A549 (cell line): Measurements from ENCODE around the gene RRP8. TPM values are rescaled to one million over a fixed set of nuclear protein-coding genes. Genes with fewer than 3 reads are reported as not detected.

Experiments
- ATAC-seq, 2 experiments: fragments of 200-7000 bp in 1 of 2; fragments of >200 bp in 1 of 2; cut with Nextera tagmentation in 1 of 2; cut with Tn5 transposase in 1 of 2; 3 replicates each; pipeline versions ENCODE4 v1.8.0 to v1.9.1; 2018 to 2020; ENCODE audit warnings: mild to moderate bottlenecking in 1 of 2, moderate library complexity in 1 of 2
- CTCF ChIA-PET: fragments of 300-600 bp; sonication (Branson Sonifier 250); formaldehyde crosslinking; extraction: SDS; loops from one replicate; lab custom pipeline; 2021; ENCODE audit warnings: antibody characterized with exemption, inconsistent platforms; lab: Yijun Ruan, JAX
- POLR2A ChIA-PET: fragments of 350-600 bp; formaldehyde crosslinking; extraction: SDS; loops from one replicate; lab custom pipeline; 2021; ENCODE audit warnings: antibody characterized with exemption, inconsistent platforms; lab: Yijun Ruan, JAX
- DNase-seq, 2 experiments: peaks; one replicate each; pipeline versions ENCODE4 v3.0.0 to v3.0.0-alpha.2; 2011 to 2016; ENCODE audit warnings: low read depth in 1 of 2, low spot score in 1 of 2
- FAIRE-seq: peaks from 2 replicates; lab custom pipeline; 2011; peaks lifted over from hg19 to GRCh38; lab: Jason Lieb, UNC
- H3K27ac ChIP-seq, 2 experiments: fragments of >200 bp; sonication (Bioruptor Twin); formaldehyde crosslinking; 3 replicates each; pipeline ENCODE4 v1.5.1; 2016 to 2017
- H3K4me1 ChIP-seq: fragments of >200 bp; sonication (Bioruptor Twin); formaldehyde crosslinking; 3 replicates; pipeline ENCODE4 v1.6.1; 2016
- H3K4me2 ChIP-seq: fragments of >200 bp; sonication (Bioruptor Twin); formaldehyde crosslinking; 3 replicates; pipeline ENCODE4 v1.6.1; 2016
- H3K4me3 ChIP-seq: fragments of >200 bp; sonication (Bioruptor Twin); formaldehyde crosslinking; 3 replicates; pipeline ENCODE4 v1.5.1; 2016
- H3K9me3 ChIP-seq: fragments of >200 bp; sonication (Bioruptor Twin); formaldehyde crosslinking; 3 replicates; pipeline ENCODE4 v1.6.1; 2016
- CBX8 ChIP-seq: fragments of 200-600 bp; sonication (generic); IDR thresholded peaks from 2 replicates; pipeline ENCODE4 v1.6.1; 2016
- CEBPB ChIP-seq, 2 experiments: fragments of >200 bp in 1 of 2; sonication (Bioruptor Twin) in 1 of 2; formaldehyde crosslinking in 1 of 2; IDR thresholded peaks; 2 replicates each; pipeline ENCODE4 v1.6.1; 2012 to 2016
- HEYL ChIP-seq: fragments of 250-450 bp; sonication (Bioruptor Pico); IDR thresholded peaks from 2 replicates; pipeline ENCODE4 v1.8.0; 2021; ENCODE audit warnings: mild to moderate bottlenecking, moderate library complexity
- KDM5A ChIP-seq: fragments of 200-600 bp; sonication (generic); IDR thresholded peaks from 2 replicates; pipeline ENCODE4 v1.6.1; 2016; ENCODE audit warnings: antibody characterized with exemption, mild to moderate bottlenecking
- MAFK ChIP-seq: fragments of 450-650 bp; IDR thresholded peaks from 2 replicates; pipeline ENCODE4 v1.6.1; 2014; ENCODE audit not compliant: partially characterized antibody
- MAX ChIP-seq: IDR thresholded peaks from 2 replicates; pipeline ENCODE4 v1.6.1; 2012
- NFE2L2 ChIP-seq: fragments of 150-350 bp; conservative IDR thresholded peaks from 2 replicates; pipeline ENCODE4 v1.6.1; 2014; ENCODE audit warnings: low read length
- POLR2A ChIP-seq: IDR thresholded peaks from 2 replicates; pipeline ENCODE4 v1.6.1; 2012; ENCODE audit warnings: mild to moderate bottlenecking, low read length
- RAD21 ChIP-seq, 2 experiments: fragments of >200 bp in 1 of 2; sonication (Bioruptor Twin) in 1 of 2; formaldehyde crosslinking in 1 of 2; IDR thresholded peaks in 1 of 2; conservative IDR thresholded peaks in 1 of 2; 2 replicates in 1 of 2; 3 replicates in 1 of 2; pipeline ENCODE4 v1.6.1; 2012 to 2018; ENCODE audit warnings: inconsistent platforms in 1 of 2
- RARB ChIP-seq: fragments of 250-450 bp; sonication (Bioruptor Pico); IDR thresholded peaks from 2 replicates; pipeline ENCODE4 v1.8.0; 2021; ENCODE audit warnings: mild to moderate bottlenecking, moderate library complexity
- RCOR1 ChIP-seq: fragments of 150-350 bp; IDR thresholded peaks from 2 replicates; pipeline ENCODE4 v1.6.1; 2014; ENCODE audit warnings: antibody characterized with exemption, low read length, low read depth
- REST ChIP-seq: fragments of 200-600 bp; sonication (generic); IDR thresholded peaks from 2 replicates; pipeline ENCODE4 v1.6.1; 2016; ENCODE audit warnings: antibody characterized with exemption, mild to moderate bottlenecking, moderate library complexity
- SMC3 ChIP-seq: fragments of >200 bp; sonication (Bioruptor Twin); formaldehyde crosslinking; IDR thresholded peaks from 3 replicates; pipeline ENCODE4 v1.6.1; 2018; ENCODE audit warnings: inconsistent platforms
- ZC3H11A ChIP-seq: fragments of 450-650 bp; IDR thresholded peaks from 2 replicates; pipeline ENCODE4 v1.6.1; 2014; ENCODE audit warnings: antibody characterized with exemption, mild to moderate bottlenecking
- ZNF302 ChIP-seq: fragments of 250-450 bp; sonication (Bioruptor Pico); IDR thresholded peaks from 2 replicates; pipeline ENCODE4 v1.9.0; 2021; ENCODE audit warnings: inconsistent platforms, mild to moderate bottlenecking, moderate library complexity
- WGBS: methylation state at CpG from one replicate; pipeline ENCODE4 v1.1.6; 2017; ENCODE audit errors: missing lambda C conversion rate; 5-methylcytosine and 5-hydroxymethylcytosine counted together
- polyA plus RNA-seq, 4 experiments: library from polyadenylated mRNA; depleted of rRNA in 3 of 4; stranded (reverse); fragments of >200 nt; fragmentation: RNase III in 1 of 4; extraction: RNeasy Plus Mini Kit Qiagen cat#74134 plus additional on column Dnase treatment in 1 of 4; gene quantifications; 2 replicates in 3 of 4; 3 replicates in 1 of 4; pipeline ENCODE4 v1.2.3, GENCODE V29; 2011 to 2017
- TF ChIP-seq, protein P1 (sequence below): fragments of >200 bp; sonication (Bioruptor Twin); formaldehyde crosslinking; IDR thresholded peaks from 3 replicates; pipeline ENCODE4 v1.5.1; 2016

RRP8 gene
- polyA plus RNA-seq, 2 of the 4 experiments (the other 2 are of a cell fraction) = 14.5 to 25.9 TPM

DNA sequence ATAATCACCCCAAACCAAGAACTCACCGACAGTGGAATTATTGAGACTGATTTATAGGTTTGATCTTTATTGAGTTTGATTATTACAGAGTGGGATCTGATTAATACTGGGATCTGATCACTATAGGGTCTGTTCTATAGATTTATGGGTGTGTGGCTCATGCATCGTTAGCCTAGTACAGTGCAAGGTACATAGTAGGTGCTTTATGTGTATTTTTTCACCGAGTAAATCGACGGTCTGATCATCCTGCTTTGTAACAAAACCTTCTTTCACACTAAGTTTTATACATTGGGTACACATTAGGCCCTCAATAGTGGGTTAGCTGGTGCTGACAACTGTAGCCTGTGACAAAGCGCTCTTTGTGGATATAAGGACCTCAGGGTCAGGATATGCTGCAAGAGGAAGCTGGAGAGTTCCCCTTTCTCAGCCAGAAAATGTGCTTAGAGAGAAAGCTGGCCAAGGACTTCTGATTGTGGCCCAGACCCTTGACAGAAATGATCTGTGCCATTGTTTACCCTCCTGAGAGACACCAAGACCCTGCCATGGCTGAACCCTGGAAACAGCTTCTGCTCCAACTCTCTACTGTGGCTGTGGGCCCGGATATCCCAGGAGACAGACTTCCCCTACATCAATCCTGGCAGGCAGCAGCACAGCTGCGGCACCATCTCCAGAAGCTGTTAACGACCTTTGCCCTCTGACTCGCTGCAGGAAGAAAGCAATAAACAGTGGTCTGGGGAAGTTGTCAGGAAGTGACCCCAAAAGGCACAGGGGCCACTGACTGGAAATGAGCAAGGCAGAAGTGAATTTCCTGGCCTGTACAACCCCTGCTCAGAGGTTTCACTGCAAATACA is 31.9 kb upstream of the RRP8 start:
- 0 out of 3 replicates have a peak overlapping the region, but pooled peaks have one; percentile 24 for H3K4me2 ChIP-seq
- H3K4me3 ChIP-seq = no peak overlapping the region
- 62% methylated on average over 10 of the region's 10 CpGs for WGBS
- peaks cover 5% of the 10 kb centered on the region; the same call in 1 of the 3 replicates for H3K4me1 ChIP-seq
- H3K27ac ChIP-seq = peak overlapping the region in 1 of 2 experiments; percentile 28; a peak in 1 of 6 replicates
- POLR2A ChIA-PET = no interaction called here
- CTCF ChIA-PET = interaction anchor here (1.1 to 4.0 kb wide), 2 partner anchors 13 to 59 kb away, joined by 3 to 15 read pairs; no protein-coding TSS in a partner anchor
- DNase-seq = no peak
- no peak for TF ChIP-seq NFE2L2
- no peak for TF ChIP-seq RCOR1
- TF ChIP-seq POLR2A = no peak
- no peak for TF ChIP-seq MAFK
- TF ChIP-seq RAD21 (conservative IDR thresholded peaks at IDR 0.05 in 1 of 2, IDR thresholded peaks at IDR 0.05 in 1 of 2) = no peak
- no peak for TF ChIP-seq HEYL (CRISPR knock-in tag)
- TF ChIP-seq MAX = no peak
- TF ChIP-seq SMC3 = no peak
- TF ChIP-seq CBX8 = no peak
- no peak for TF ChIP-seq RARB (CRISPR knock-in tag)
- no peak for TF ChIP-seq ZNF302 (CRISPR knock-in tag)
- TF ChIP-seq, all 56 proteins: peak for 0
- FAIRE-seq (no peak), ATAC-seq (no peak)
- H3K9me3 ChIP-seq = no peaks in the 10 kb centered on the region

DNA sequence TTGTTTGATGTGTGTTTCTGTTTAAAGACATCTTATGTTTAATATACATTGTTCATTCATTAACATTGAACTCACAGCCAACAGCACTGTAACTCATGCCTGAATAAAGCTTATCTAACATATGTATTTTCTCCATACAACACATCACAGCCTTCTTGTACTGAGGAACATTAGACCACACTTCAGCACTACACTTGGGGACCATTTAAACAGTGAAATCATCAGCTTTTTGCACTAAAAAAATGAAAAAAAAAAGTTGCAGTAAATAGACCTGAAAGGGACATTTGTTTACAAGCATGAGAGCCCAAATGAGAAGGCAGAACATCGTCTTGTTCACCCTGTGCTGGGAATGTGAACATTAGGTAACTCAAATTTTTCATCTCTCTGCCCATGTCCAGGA is 31.1 kb upstream of the RRP8 start:
- FAIRE-seq (no peak), DNase-seq (no peak), ATAC-seq (no peak)
- Histone ChIP-seq H3K9me3 (no peaks in the 10 kb centered on the region), H3K4me3 (no peak overlapping the region), H3K27ac (no peak overlapping the region), H3K4me1 (peaks cover 5% of the 10 kb centered on the region; the same call in 1 of the 3 replicates), H3K4me2 (no peak overlapping the region)
- CTCF ChIA-PET = interaction anchor here (4.0 kb wide), 1 partner anchor 13 kb away, joined by 15 read pairs; no protein-coding TSS in a partner anchor
- 24% methylated on average over 1 of the region's 1 CpG for WGBS
- TF ChIP-seq REST = no peak
- no peak for TF ChIP-seq NFE2L2
- no peak for TF ChIP-seq RAD21 (conservative IDR thresholded peaks at IDR 0.05 in 1 of 2, IDR thresholded peaks at IDR 0.05 in 1 of 2)
- no peak for TF ChIP-seq CEBPB (IDR thresholded peaks at IDR 0.05)
- no peak for TF ChIP-seq POLR2A
- TF ChIP-seq KDM5A = no peak
- TF ChIP-seq ZC3H11A = no peak
- TF ChIP-seq, protein P1, sequence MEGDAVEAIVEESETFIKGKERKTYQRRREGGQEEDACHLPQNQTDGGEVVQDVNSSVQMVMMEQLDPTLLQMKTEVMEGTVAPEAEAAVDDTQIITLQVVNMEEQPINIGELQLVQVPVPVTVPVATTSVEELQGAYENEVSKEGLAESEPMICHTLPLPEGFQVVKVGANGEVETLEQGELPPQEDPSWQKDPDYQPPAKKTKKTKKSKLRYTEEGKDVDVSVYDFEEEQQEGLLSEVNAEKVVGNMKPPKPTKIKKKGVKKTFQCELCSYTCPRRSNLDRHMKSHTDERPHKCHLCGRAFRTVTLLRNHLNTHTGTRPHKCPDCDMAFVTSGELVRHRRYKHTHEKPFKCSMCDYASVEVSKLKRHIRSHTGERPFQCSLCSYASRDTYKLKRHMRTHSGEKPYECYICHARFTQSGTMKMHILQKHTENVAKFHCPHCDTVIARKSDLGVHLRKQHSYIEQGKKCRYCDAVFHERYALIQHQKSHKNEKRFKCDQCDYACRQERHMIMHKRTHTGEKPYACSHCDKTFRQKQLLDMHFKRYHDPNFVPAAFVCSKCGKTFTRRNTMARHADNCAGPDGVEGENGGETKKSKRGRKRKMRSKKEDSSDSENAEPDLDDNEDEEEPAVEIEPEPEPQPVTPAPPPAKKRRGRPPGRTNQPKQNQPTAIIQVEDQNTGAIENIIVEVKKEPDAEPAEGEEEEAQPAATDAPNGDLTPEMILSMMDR = no peak
- no peak for TF ChIP-seq RARB (CRISPR knock-in tag)
- POLR2A ChIA-PET = no interaction called here
